GM23338 (cell line): ENCODE results near the gene FILIP1L. TPM values are rescaled to one million over a fixed set of nuclear protein-coding genes. Genes with fewer than 3 reads are reported as not detected.

Experiments used
- ATAC-seq: fragments of 200-7000 bp; cut with Tn5 transposase; 3 replicates; pipeline ENCODE4 v1.9.1; 2020
- DNase-seq: peaks from one replicate; pipeline ENCODE4 v3.0.0-alpha.2; 2015; ENCODE audit warnings: low spot score
- H2AFZ ChIP-seq: fragments of 200-600 bp; sonication (generic); 2 replicates; pipeline ENCODE4 v1.8.0; 2016; ENCODE audit warnings: antibody characterized with exemption, mild to moderate bottlenecking, moderate library complexity
- H3F3A ChIP-seq: fragments of 200-600 bp; sonication (generic); replicated peaks from 2 replicates; pipeline ENCODE4 v1.8.0; 2017; ENCODE audit warnings: antibody characterized with exemption, mixed run types, low read depth
- H3K27ac ChIP-seq: fragments of 200-600 bp; sonication (generic); 2 replicates; pipeline ENCODE4 v1.6.1; 2016; ENCODE audit warnings: low read depth
- H3K27me3 ChIP-seq: fragments of 200-600 bp; sonication (generic); 2 replicates; pipeline ENCODE4 v1.8.0; 2016; ENCODE audit warnings: mild to moderate bottlenecking, mixed run types, moderate library complexity; ENCODE audit not compliant: insufficient read depth
- H3K36me3 ChIP-seq: fragments of 200-600 bp; sonication (generic); 2 replicates; pipeline ENCODE4 v1.8.0; 2016; ENCODE audit warnings: mild to moderate bottlenecking; ENCODE audit not compliant: insufficient read depth
- H3K4me1 ChIP-seq: fragments of 200-600 bp; sonication (generic); 2 replicates; pipeline ENCODE4 v1.8.0; 2016; ENCODE audit warnings: mild to moderate bottlenecking, moderate library complexity; ENCODE audit not compliant: insufficient read depth
- H3K4me2 ChIP-seq: fragments of 200-600 bp; sonication (generic); 2 replicates; pipeline ENCODE4 v1.7.1; 2017; ENCODE audit warnings: mixed run types
- H3K4me3 ChIP-seq: fragments of 200-600 bp; sonication (generic); 2 replicates; pipeline ENCODE4 v1.6.1; 2016; ENCODE audit warnings: mixed run types
- H3K79me2 ChIP-seq: fragments of 200-600 bp; sonication (generic); replicated peaks from 2 replicates; pipeline ENCODE4 v1.8.0; 2017; ENCODE audit warnings: mild to moderate bottlenecking; ENCODE audit not compliant: insufficient read depth
- H3K9me2 ChIP-seq: fragments of 200-600 bp; sonication (generic); 2 replicates; pipeline ENCODE4 v1.8.0; 2017; ENCODE audit not compliant: insufficient read depth
- H4K20me1 ChIP-seq: fragments of 200-600 bp; sonication (generic); replicated peaks from 2 replicates; pipeline ENCODE4 v1.8.0; 2017; ENCODE audit warnings: mild to moderate bottlenecking; ENCODE audit not compliant: insufficient read depth
- H3K27ac Mint-ChIP-seq: 2 replicates; pipeline ENCODE4 v1.8.0; 2020; ENCODE audit warnings: inconsistent platforms, mild to moderate bottlenecking, moderate library complexity, mixed read lengths
- H3K27me3 Mint-ChIP-seq: 3 replicates; pipeline ENCODE4 v1.8.0; 2022; ENCODE audit warnings: low read depth, mild to moderate bottlenecking, moderate library complexity, mixed read lengths, inconsistent platforms; ENCODE audit not compliant: insufficient read depth, poor library complexity
- H3K36me3 Mint-ChIP-seq: 3 replicates; pipeline ENCODE4 v1.8.0; 2021; ENCODE audit warnings: low read depth, mild to moderate bottlenecking, inconsistent platforms, moderate library complexity, mixed read lengths
- H3K4me1 Mint-ChIP-seq: 3 replicates; pipeline ENCODE4 v1.8.0; 2020; ENCODE audit warnings: mild to moderate bottlenecking, inconsistent platforms, mixed read lengths
- H3K4me3 Mint-ChIP-seq: 3 replicates; pipeline ENCODE4 v1.8.0; 2021; ENCODE audit warnings: moderate library complexity, mild to moderate bottlenecking, inconsistent platforms, mixed read lengths
- H3K9me3 Mint-ChIP-seq: 3 replicates; pipeline ENCODE4 v1.8.0; 2020; ENCODE audit warnings: moderate library complexity, mild to moderate bottlenecking, inconsistent platforms, mixed read lengths
- CREB1 ChIP-seq: fragments of 250-450 bp; sonication (Bioruptor Pico); IDR thresholded peaks from 2 replicates; pipeline ENCODE4 v1.5.0; 2020; ENCODE audit warnings: low read depth, mild to moderate bottlenecking, moderate library complexity
- EZH2 ChIP-seq: fragments of 200-600 bp; sonication (generic); IDR thresholded peaks from one replicate; pipeline ENCODE4 v1.8.0; 2017; ENCODE audit warnings: antibody characterized with exemption, mild to moderate bottlenecking, low read depth; ENCODE audit not compliant: unreplicated experiment
- REST ChIP-seq: IDR thresholded peaks from one replicate; pipeline ENCODE4 v1.6.1; 2018; ENCODE audit warnings: antibody characterized with exemption; ENCODE audit not compliant: unreplicated experiment
- ZNF114 ChIP-seq: fragments of 250-450 bp; sonication (Bioruptor Pico); IDR thresholded peaks from 2 replicates; pipeline ENCODE4 v1.5.0; 2020; ENCODE audit warnings: mild to moderate bottlenecking, moderate library complexity
- ZNF331 ChIP-seq: fragments of 250-450 bp; sonication (Bioruptor Pico); IDR thresholded peaks from 2 replicates; pipeline ENCODE4 v1.5.0; 2020; ENCODE audit warnings: low read depth, mild to moderate bottlenecking, moderate library complexity
- ZNF462 ChIP-seq: fragments of 250-450 bp; sonication (Bioruptor Pico); IDR thresholded peaks from 2 replicates; pipeline ENCODE4 v1.5.0; 2020; ENCODE audit warnings: mild to moderate bottlenecking, moderate library complexity
- polyA plus RNA-seq: library from polyadenylated mRNA; unstranded; fragments of >200 nt; fragmentation: Nextera tagmentation; extraction: Ambion mirVana; gene quantifications from 2 replicates; pipeline ENCODE4 v1.2.1, GENCODE V29; 2016
- total RNA-seq: library from RNA; depleted of rRNA; stranded (reverse); fragments of >200 nt; shearing (Covaris generic); gene quantifications from 2 replicates; pipeline ENCODE4 v1.2.3, GENCODE V29; 2014

Gene FILIP1L
- total and polyA plus RNA-seq, 2 experiments from 2014 or later: 1.6 TPM; not detected in 1

- TF ChIP-seq REST (no peak), CREB1 (CRISPR knock-in tag) (no peak), ZNF462 (CRISPR knock-in tag) (no peak), ZNF114 (CRISPR knock-in tag) (no peak)
Observed at GRCh38 chr3:99805160-99805559, 309.1 kb downstream of the FILIP1L start (continued).

- H3K27me3 Mint-ChIP-seq: no peaks in the 10 kb centered on the region
- Histone ChIP-seq H3K27ac (no peak overlapping the region), H3K4me2 (no peak overlapping the region), H3K4me3 (no peak overlapping the region), H3K79me2 (no peaks in the 10 kb centered on the region), H3K27me3 (no peaks in the 10 kb centered on the region), H3K9me2 (peaks cover 5% of the 10 kb centered on the region; the same call in 1 of the 2 replicates), H3F3A (no peaks in the 10 kb centered on the region), H3K4me1 (no peaks in the 10 kb centered on the region), H4K20me1 (no peaks in the 10 kb centered on the region), H2AFZ (no peak overlapping the region), H3K36me3 (no peaks in the 10 kb centered on the region)
- H3K27ac Mint-ChIP-seq: no peak overlapping the region
- DNase-seq (no peak), ATAC-seq (no peak)
- peaks cover 48% of the 10 kb centered on the region for H3K9me3 Mint-ChIP-seq
- no peaks in the 10 kb centered on the region for H3K4me1 Mint-ChIP-seq
- no peak overlapping the region for H3K4me3 Mint-ChIP-seq
- peaks cover 43% of the 10 kb centered on the region for H3K36me3 Mint-ChIP-seq
- TF ChIP-seq ZNF462 (CRISPR knock-in tag) (no peak), EZH2 (no peak), ZNF331 (CRISPR knock-in tag) (no peak)
Observed at GRCh38 chr3:99803297-99803696, 311.0 kb downstream of the FILIP1L start.
